SK-N-MC (cell line): ENCODE data around the gene UBL4A.

Experiments used
- DNase-seq: peaks from one replicate; pipeline ENCODE4 v3.0.0-alpha.2; 2011; ENCODE audit warnings: low read depth, low spot score
- H3K27ac ChIP-seq: fragments of 200-600 bp; sonication (generic); 2 replicates; pipeline ENCODE4 v1.5.1; 2016; ENCODE audit warnings: mixed run types
- H3K36me3 ChIP-seq: fragments of 200-600 bp; sonication (generic); 2 replicates; pipeline ENCODE4 v1.6.1; 2017; ENCODE audit warnings: antibody characterized with exemption, low read length, mixed read lengths; ENCODE audit not compliant: insufficient read depth
- H3K4me3 ChIP-seq: fragments of 200-600 bp; sonication (generic); 2 replicates; pipeline ENCODE4 v1.5.1; 2016
- H3K9ac ChIP-seq: fragments of 200-600 bp; sonication (generic); 2 replicates; pipeline ENCODE4 v1.8.0; 2017; ENCODE audit warnings: mixed run types, mixed read lengths; ENCODE audit not compliant: insufficient read length
- H3K9me3 ChIP-seq: fragments of 200-600 bp; sonication (generic); 2 replicates; pipeline ENCODE4 v1.6.1; 2017; ENCODE audit warnings: low read depth, mild to moderate bottlenecking, antibody characterized with exemption, low read length, moderate library complexity, mixed read lengths
- EZH2 ChIP-seq: fragments of 200-600 bp; sonication (generic); IDR thresholded peaks from one replicate; pipeline ENCODE4 v1.6.1; 2017; ENCODE audit warnings: antibody characterized with exemption
- FOXP2 ChIP-seq: optimal IDR thresholded peaks from 2 replicates; pipeline ENCODE3; 2011; ENCODE audit warnings: mild to moderate bottlenecking, moderate library complexity; ENCODE audit not compliant: insufficient read depth; ENCODE audit errors: extremely low read length, control extremely low read depth
- POLR2AphosphoS5 ChIP-seq: IDR thresholded peaks from 2 replicates; pipeline ENCODE4 v1.6.1; 2012; ENCODE audit warnings: mild to moderate bottlenecking, low read depth, low read length, borderline replicate concordance

The UBL4A gene

GRCh38 chrX:154448484-154448883, 37.9 kb downstream of the UBL4A start:
- Histone ChIP-seq H3K27ac (no peak overlapping the region), H3K9ac (no peak overlapping the region), H3K4me3 (no peak overlapping the region), H3K9me3 (no peaks in the 10 kb centered on the region), H3K36me3 (no peaks in the 10 kb centered on the region; the same call in 1 of the 2 replicates)
- TF ChIP-seq FOXP2: no peak
- no peak for TF ChIP-seq POLR2AphosphoS5
- TF ChIP-seq EZH2: no peak
- no peak for DNase-seq

DNA sequence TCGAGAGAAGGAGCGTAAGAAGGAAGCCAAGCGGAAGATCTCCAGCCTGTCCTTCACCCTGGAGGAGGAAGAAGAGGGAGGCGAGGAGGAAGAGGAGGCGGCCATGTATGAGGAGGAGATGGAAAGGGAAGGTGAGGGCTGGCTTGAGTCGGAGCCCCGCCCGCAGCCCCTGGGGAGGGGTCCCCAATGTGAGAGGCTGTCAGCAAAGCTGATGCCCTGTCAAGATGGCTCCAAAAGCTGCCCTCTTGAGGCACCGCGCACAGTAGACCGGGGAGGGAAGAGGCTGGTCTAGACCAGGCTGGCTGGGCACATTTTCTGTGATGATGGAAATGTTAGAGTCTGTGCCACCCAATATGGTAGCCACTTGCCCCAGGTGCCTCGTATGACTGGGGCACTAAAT, 40.0 kb downstream of the UBL4A start:
- Histone ChIP-seq H3K9me3 (no peaks in the 10 kb centered on the region), H3K36me3 (peaks cover 4% of the 10 kb centered on the region; the same call in 1 of the 2 replicates)

DNA sequence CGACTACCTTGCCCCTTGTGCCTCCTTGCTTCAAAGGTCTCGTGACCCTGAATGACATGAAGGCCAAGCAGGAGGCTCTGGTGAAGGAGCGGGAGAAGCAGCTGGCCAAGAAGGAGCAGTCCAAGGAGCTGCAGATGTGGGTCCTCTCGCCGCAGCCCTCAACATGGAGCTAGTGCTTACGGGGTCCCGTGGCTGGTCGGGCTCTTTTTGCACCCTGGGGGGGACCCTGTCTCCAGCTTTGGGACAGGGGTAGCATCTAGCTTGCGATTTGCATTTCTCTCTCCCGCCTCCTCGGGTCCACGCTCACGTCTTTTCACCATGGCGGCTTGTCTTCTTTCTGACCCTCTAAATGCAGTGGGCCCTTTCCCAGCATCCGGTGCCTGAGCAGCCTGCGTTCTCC, 40.6 kb downstream of the UBL4A start:
- no peak overlapping the region for H3K9ac ChIP-seq
- DNase-seq: no peak
- H3K4me3 ChIP-seq: no peak overlapping the region
- H3K27ac ChIP-seq: no peak overlapping the region
- H3K9me3 ChIP-seq: no peaks in the 10 kb centered on the region
- peaks cover 4% of the 10 kb centered on the region; the same call in 1 of the 2 replicates for H3K36me3 ChIP-seq
- TF ChIP-seq POLR2AphosphoS5 (no peak), EZH2 (no peak), FOXP2 (no peak)

More for the DNA sequence above, 40.0 kb downstream of the UBL4A start:
- no peak for TF ChIP-seq EZH2
- no peak for DNase-seq
- Histone ChIP-seq H3K27ac (no peak overlapping the region), H3K9ac (no peak overlapping the region), H3K4me3 (no peak overlapping the region)

DNA sequence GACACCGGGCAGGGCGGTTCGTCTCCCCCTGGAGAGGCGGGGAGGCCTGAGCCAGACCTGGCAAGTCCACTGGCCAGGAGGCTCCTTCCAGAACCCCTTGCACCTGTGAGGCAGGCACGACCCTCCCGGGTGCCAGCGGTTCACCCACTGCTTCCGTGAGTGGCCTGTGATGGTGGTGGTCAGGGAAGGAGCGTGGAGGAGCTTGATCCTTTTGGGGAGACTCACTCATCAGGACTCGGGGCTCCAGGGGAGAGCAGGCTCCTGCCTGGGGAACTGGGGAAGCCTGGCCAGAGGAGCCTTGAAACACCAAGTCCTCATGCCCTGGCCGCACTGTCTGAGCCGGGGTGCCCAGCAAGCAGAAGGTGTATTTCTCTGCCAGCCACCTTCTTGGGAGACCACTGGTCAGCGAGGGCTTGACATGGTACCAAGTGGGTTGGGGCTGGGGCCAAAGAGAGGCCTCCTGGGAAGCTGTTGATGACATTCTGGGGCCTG, 41.6 kb downstream of the UBL4A start:
- H3K36me3 ChIP-seq: peaks cover 4% of the 10 kb centered on the region; the same call in 1 of the 2 replicates
- no peak overlapping the region for H3K27ac ChIP-seq
- H3K9me3 ChIP-seq: no peaks in the 10 kb centered on the region
- H3K9ac ChIP-seq: peak overlapping the region; percentile 81
- TF ChIP-seq EZH2 (no peak), POLR2AphosphoS5 (no peak)
- peak overlapping the region; percentile 78 for H3K4me3 ChIP-seq
- DNase-seq: no peak

DNA sequence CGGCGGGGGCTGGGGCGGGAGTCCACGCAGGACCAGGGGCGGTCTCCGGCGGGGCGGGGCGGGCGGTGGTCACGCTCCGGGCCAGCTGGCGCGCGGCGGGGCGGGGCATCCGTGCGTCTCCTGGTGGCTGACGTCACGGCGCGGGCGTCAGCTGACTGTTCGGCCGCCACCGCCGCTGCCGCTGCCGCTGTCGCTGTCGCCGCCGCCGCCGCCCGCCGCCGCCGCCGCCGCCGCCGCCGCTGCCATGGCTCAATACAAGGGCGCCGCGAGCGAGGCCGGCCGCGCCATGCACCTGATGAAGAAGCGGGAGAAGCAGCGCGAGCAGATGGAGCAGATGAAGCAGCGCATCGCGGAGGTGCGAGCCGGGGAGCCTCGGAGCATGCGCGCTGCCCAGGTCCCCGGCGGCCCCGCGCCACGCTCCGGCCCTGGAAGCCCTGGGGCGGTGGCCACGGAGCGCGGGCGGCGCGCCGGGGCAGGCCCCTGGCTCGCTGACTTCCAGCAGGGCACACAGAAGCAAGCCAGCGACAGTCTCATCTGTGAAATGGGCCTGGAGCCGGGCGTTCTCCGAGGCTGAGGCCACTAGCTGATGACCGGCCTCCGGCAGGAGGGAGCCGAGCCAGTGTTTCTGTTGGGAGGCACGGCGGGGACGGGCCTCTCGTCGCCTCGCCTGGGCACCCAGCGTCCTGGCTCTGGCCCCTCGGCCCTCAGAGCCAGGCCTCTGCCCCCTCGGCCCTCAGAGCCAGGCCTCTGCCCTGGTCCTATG, 42.2 kb downstream of the UBL4A start, which contains the start of gene FAM50A:
Gene FAM50A, plus strand, starts transcription at position 150 of the 763 bp plus-strand sequence. Its CDS starts 95 bp downstream, at position 245.
- H3K9ac ChIP-seq: peak within 1 kb of the TSS; percentile 81
- peak within 1 kb of the TSS; percentile 50; the same call in 1 of the 2 replicates for H3K27ac ChIP-seq
- peak within 1 kb of the TSS; percentile 78 for H3K4me3 ChIP-seq
- no peaks in the 10 kb centered on the region for H3K9me3 ChIP-seq
- DNase-seq: no peak
- TF ChIP-seq POLR2AphosphoS5: no peak
- TF ChIP-seq FOXP2: no peak
- no peak for TF ChIP-seq EZH2
- peaks cover 4% of the 10 kb centered on the region; the same call in 1 of the 2 replicates for H3K36me3 ChIP-seq

GRCh38 chrX:154443479-154443910, 42.9 kb downstream of the UBL4A start:
- peak overlapping the region; percentile 64 for H3K4me3 ChIP-seq
- H3K27ac ChIP-seq: peak overlapping the region; percentile 50; the same call in 1 of the 2 replicates
- TF ChIP-seq POLR2AphosphoS5 (no peak), EZH2 (no peak), FOXP2 (no peak)
- no peak for DNase-seq
- H3K36me3 ChIP-seq: peaks cover 4% of the 10 kb centered on the region; the same call in 1 of the 2 replicates
- H3K9me3 ChIP-seq: no peaks in the 10 kb centered on the region
- H3K9ac ChIP-seq: no peak overlapping the region

DNA sequence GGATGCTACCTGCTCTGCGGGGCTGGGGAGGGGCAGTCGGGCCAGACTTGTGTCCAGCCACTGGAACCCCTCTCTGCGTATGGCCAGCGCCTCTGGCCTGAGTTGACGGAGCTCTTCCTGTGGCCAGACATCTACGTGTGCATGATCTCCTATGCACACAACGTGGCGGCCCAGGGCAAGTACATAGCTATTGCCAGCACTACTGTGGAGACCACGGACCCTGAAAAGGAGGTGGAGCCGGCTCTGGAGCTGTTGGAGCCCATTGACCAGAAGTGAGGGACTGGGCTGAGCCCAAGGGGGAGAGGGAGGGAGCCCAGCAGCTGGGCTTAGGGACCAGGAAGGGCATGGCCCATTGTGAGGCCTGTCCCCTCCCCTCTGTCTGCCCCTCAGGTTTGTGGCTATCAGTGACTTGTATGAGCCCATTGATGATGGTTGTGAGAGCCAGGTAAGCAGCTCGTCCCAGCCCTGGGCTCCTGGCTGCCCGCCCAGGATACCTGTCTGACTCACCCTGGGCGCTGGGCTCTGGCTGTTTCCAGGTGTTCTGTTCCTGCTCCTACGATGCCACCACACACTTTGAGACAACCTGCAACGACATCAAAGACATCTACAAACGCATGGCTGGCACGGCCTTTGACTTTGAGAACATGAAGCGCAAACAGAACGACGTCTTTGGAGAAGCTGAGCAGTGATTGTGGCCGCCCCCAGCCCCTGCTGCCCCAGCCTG, 44.3 kb downstream of the UBL4A start:
- Histone ChIP-seq H3K36me3 (peaks cover 4% of the 10 kb centered on the region; the same call in 1 of the 2 replicates), H3K9ac (no peak overlapping the region), H3K9me3 (no peaks in the 10 kb centered on the region), H3K27ac (no peak overlapping the region), H3K4me3 (no peak overlapping the region)
- no peak for DNase-seq
- no peak for TF ChIP-seq POLR2AphosphoS5
- TF ChIP-seq FOXP2: no peak
- no peak for TF ChIP-seq EZH2

GRCh38 chrX:154441564-154441963, 44.9 kb downstream of the UBL4A start:
- Histone ChIP-seq H3K27ac (no peak overlapping the region), H3K4me3 (no peak overlapping the region), H3K36me3 (peaks cover 4% of the 10 kb centered on the region; the same call in 1 of the 2 replicates), H3K9me3 (no peaks in the 10 kb centered on the region), H3K9ac (no peak overlapping the region)
- DNase-seq: no peak
- TF ChIP-seq EZH2: no peak
- no peak for TF ChIP-seq POLR2AphosphoS5
- TF ChIP-seq FOXP2: no peak

DNA sequence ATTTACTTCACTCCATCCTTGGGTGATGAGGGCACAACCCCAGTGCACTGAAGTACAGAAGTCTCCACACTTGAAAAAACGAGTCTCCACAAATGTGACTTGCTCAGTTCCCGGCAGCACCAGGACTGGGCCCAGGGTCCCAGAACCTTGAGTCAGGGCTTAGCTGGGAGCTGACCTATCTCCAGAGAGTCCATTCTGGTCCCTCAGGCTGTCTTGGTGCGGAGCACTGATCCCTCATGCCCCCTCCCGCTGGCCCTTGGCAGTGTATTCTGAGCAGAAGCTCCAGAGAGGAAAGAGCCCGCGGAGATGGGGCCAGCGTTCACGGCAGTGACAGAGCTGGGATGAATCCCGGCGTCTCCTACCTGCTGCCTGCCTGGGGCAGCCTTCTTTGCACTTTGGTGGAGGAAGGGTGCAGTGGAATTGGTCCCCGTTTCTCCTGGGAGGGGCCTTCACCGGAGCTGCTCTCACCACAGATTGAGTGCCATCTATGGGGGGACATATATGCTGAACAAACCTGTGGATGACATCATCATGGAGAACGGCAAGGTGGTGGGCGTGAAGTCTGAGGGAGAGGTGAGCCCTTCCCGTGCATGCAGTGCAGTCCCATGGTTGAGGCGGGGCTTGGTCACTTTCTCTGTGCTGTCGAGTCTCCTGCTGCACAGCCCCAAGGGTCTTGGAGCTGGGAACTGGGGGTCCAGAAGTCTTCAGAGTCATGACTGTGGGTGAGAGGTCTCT, 45.6 kb downstream of the UBL4A start:
- DNase-seq: no peak
- H3K9ac ChIP-seq: no peak overlapping the region
- H3K27ac ChIP-seq: no peak overlapping the region
- H3K4me3 ChIP-seq: no peak overlapping the region
- no peaks in the 10 kb centered on the region for H3K9me3 ChIP-seq
- TF ChIP-seq FOXP2: no peak
- no peak for TF ChIP-seq EZH2
- no peak for TF ChIP-seq POLR2AphosphoS5
- H3K36me3 ChIP-seq: peaks cover 4% of the 10 kb centered on the region; the same call in 1 of the 2 replicates
